LHCN-M2 (cell line): ENCODE data around the gene GALNT7. TPM values are rescaled to one million over a fixed set of nuclear protein-coding genes. Genes with fewer than 3 reads are reported as not detected.
"Not testable (repeated sequence)": the region's sequence is repeated elsewhere in the genome, so short reads cannot be mapped to it uniquely, and the experiment has no call there.

Source experiments
- DNase-seq: peaks from one replicate; pipeline ENCODE4 v3.0.0-alpha.2; 2012; ENCODE audit warnings: low read depth
- total RNA-seq: library from RNA; depleted of rRNA; stranded (reverse); fragments of >200 nt; gene quantifications from 2 replicates; pipeline ENCODE4 v1.2.3, GENCODE V29; 2014

GALNT7 gene
- total RNA-seq, 1 experiment from 2014 or later, result 119 TPM

DNA sequence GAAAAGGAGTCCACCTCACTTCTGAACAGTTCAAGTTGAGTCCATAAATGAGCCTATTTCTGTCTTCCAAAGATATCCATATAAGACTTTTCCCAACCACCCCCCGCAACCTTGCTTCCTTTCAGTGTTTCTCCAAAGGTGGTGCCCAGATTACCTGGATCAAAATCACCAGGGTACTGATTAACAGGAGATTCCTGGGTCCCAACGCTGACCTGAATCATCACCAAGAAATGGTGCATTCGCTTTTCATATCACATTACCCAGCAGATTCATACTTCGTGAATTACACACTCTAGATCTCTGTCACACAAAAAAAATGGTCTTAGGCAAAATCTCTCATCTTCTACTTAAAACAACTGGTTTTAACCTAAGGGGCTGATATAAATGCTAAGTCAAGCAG, 2.1 kb upstream of the GALNT7 start:
- no peak for DNase-seq

DNA sequence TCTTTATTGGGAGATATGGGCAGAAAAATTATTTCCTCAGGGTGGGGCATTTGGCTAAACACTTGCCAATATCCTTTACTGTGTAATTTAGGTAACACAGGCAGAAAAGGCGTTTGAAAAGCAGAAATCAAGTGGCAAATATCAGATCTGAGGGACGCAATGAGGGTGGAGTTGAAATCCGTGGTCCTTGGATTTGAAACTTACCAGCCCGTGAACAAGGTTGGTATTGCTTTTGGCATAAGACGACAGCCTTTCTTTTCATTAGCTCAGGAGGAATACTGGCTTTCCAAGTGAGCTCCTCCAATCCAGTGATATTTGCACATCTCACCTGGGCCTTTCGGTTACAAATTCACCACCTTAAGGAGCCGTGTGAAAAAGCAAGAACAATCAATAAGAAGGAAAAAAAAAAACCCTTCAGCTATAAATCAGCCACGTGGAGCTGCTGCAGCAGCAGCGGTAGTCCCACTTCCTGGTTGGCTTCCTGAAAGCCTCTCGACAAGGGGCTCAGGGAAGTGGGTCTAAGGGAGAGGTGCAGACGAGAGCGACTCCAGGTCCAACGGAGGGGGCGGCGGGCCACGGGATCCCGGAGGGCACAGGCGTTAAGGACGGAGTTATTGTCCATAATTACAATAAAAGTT, 734 bp upstream of the GALNT7 start:
- DNase-seq, result peak; percentile 50

DNA sequence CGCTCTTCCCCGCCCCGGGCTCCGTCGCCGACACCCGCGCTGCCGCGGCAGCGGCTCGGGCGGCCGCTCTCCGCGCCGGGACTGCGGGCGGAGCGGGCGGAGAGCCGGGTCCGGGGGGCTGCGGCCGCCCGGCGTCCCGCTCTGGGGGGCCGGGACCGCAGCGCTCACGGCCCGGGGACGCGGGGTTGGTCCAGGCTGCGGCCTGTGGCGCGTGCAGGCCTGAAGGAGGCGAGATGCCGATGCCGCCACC, 492 bp downstream of the GALNT7 start:
- DNase-seq, result no peak

DNA sequence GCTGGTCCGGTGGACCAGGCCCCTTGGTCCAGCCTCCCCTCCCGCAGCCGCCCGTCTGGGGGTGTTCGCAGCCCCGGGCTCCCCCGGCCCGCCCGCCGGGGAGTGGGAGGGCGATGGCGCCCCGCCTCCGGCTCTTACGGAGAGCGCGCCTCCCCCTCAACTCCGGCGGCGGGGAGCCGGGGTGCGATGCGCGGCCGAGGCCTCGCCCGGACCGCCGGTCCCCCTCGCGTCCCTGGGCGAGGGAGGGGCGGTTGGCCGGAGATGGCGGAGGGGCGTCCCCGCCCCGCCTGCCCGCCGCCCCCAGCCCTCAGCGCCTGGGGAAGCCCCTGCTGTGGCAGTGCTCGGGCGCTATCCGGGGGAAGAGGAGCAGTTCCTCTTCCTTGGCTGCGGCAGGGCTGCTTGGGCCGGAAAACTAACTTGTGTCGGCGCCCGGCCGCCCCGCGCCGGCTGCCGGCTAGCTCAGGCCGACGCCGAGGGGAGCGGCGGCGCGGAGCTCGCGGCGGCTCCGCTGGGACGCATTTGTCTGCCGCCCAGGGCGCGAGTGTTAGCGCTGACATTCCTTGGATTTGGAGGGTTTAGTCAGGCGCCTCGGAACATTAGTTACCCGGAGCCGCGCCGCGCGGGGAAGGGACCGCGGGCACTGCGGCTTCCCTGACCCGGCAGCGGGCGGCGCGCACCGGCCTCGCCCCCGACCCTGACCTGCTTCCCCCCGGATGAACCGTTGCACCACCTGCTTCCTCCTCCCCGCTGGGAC, 994 bp downstream of the GALNT7 start:
- peak; percentile 71 for DNase-seq

DNA sequence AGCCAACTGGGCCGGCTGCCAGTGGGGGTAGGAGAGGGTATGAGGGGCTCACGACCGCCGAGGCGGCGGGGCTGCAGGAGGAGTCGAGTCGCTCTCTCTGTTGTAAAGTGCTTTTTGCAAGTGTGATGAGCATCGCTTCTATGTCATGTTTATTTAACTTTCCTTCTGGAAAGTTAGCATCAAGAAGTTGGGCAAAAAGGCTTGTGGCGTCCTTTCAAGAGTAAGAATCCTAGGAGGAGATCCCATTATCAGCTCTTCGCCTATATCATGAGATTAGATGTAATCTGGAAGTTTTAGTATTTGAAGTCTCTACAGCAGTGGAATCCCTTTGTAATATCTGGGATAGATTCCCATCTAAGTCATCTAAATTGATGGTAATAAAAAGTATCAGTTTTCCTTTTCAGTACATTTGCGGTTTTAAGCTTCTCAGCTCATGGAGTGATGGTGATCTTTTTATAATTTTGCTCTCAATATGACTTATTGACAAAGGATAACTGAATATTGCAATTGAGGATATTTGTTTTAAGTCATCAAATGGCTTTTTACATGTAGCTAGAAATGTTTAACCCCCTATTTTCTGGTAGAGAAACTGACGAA, 1.7 kb downstream of the GALNT7 start:
- peak; percentile 58 for DNase-seq

DNA sequence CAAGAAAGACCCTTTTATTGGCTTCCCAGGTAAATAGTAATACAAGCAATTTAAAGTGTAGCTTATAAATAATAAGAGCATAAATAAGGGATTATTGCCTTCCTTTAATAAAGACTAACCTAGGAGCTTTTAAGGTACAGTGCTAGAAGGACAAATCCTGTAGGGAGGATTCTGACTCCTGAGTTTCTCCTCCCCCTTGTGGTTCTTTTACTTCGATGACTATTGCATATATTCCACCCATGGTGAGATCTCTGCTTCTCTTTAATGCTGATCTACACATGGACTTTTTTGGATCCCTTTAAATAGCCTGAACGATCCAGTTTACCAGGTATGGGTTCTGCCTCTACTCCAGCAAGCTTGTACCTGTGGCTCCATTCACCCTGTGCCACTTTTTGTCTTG, 2.5 kb downstream of the GALNT7 start:
- peak; percentile 55 for DNase-seq

DNA sequence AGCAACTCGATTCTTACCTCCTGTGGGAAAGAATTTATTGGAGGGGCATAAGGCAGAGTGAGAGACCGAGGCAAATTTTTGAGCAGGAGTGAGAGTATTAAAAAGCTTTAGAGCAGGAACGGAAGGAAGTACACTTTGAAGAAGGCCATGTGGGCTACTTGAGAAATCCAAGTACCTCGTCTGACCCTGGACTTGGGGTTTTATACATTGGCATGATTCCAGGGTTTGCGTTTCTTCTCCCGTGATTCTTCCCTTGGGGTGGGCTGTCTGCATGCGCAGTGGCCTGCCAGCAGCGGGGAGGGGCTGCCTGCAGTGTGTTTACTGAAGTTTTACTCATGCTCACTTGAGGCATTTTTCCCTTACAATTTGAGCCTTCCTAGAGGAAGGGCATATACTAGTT, 3.4 kb downstream of the GALNT7 start:
- no peak for DNase-seq

DNA sequence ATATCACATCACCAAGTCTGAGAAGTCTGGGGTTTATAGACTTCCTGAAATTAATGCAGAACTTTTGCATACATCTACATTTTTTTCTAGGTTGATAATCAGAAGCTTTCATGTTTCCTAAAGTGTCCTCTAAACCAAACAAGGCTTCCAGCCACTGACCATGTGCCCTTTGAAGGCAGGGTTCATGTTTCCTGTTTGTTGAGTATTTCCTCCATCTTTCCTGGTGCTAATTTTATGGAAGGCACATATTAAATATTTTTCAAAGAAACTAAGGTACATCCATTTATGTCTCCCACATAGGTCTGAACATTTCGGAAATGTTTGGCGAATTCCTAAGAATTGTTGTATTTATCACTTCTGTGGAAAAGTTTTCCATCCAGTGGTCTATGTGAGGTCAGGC, 5.6 kb downstream of the GALNT7 start:
- DNase-seq, result no peak

DNA sequence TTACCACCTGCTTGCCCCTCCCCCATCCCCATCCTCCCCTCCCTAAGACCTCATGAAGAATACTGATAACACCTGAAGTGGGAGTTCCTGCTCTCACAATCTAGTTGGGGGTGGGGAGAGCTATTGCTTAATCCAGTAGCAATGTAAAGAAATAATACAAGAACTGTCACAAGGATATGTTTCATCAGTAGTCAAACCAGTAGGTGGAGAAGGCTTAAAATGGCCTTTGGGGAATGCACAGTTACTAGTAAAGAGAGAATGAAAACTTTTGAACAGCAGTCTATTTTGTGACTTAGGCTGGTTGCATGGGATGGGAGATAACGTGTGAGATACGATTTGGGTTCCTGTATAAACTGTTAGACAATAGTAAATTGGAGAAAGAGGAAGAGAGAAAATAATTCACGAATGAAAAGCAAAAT, 6.0 kb downstream of the GALNT7 start:
- no peak for DNase-seq

DNA sequence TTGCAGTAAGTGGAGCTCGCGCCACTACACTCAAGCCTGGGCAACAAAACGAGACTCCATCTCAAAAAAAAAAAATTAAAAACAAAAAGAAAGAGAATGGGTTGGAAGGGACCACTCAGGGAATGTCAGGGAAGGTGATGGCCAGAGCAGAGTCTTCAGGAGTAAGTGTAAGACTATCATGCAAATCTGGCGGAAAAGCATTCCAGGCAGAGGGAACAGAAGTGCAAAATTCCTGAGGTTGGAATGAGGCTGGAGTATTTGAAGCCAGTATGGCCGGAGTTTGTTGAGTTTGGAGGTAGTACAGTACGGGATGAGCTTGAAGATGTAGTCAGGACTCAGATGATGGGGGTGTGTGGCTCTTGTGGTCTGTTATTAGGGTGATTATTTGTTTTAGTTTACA, 7.4 kb downstream of the GALNT7 start:
- DNase-seq, result no peak

DNA sequence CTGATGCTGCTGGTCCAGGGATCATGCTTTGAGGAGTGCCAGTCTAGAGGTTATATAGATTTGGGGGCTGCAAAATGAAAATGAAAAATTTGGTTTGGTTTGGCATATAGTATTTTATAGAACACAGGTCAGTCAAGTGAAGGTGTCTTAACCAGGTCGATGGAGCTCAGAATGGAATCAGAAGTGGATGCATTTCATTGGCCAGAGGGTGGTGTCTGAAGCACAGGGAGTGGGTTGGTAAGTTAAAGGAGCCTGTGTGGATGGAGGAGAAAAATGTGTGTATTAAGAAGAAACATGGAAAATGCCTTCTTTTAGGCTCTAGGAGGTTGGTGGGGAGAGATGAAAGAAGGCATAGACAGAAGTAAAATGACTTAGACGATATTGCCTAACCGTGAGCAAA, 8.6 kb downstream of the GALNT7 start:
- DNase-seq, result peak; percentile 19

DNA sequence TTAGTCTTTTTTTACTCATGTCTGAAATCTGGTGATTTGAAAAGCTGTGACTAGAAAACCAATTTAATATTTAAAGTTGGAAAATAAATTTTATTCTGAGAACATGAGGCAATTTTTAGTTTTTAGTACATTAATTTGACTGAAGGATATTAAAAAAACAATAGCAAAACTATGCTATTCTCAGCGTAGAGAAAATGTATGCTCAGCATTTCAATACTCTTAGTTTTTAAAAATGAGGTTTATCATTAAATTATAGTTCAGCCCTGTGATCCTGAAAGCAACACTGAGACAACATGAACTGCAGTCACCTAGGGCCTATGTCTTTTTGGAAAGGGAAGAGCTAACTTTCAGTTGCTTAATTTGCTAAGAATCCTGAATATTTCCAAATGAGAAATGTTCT, 9.5 kb downstream of the GALNT7 start:
- DNase-seq, result no peak

DNA sequence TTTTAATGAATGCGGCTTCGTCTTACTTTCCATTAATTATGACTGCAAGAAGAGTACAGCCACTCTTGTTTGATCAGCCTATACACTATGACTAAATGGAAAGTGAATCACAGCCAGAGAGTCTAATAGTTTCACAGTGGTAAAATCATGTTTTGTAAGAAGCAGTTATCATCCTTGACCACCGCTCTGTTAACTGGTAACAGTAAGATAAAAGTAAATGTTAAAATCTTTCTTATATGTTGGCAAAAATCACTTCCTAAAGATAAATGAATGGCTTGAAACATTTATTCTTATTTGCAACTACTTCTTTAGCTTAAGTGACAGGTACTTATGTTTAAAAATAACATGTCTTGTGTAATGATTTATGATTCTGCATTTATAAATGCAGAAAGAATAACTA, 13.2 kb downstream of the GALNT7 start:
- DNase-seq, result peak; percentile 82

DNA sequence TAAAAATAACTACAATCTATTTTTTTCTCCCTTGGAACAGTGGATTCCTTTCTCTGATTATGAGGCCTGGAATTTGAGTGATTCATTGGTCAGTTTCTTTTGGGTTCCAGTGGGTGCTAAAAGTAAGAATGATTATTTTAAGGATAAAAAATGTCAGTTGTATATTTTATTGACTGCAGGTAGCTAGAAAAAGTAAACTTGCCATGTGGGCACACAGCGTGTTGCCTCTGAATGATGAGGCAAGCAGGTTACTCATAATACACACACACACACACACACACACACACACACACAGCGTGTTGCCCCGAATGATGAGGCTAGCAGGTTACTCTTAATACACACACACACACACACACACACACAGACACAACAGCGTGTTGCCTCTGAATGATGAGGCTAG, 13.8 kb downstream of the GALNT7 start:
- peak; percentile 85 for DNase-seq

DNA sequence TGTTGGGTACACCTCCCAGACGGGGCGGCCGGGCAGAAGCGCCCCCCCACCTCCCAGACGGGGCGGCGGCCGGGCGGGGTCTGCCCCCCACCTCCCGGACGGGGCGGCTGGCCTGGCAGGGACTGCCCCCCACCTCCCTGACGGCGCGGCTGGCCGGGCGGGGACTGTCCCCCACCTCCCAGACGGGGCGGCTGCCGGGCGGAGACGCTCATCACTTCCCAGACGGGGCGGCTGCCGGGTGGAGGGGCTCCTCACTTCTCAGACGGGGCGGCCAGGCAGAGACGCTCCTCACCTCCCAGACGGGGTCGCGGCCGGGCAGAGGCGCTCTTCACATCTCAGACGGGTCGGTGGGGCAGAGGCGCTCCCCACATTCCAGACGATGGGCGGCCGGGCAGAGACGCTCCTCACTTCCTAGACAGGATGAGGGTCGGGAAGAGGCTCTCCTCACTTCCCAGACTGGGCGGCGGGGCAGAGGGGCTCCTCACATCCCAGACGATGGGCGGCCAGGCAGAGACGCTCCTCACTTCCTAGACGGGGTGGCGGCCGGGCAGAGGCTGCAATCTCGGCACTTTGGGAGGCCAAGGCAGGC, 15.1 kb downstream of the GALNT7 start:
- DNase-seq, result not testable (repeated sequence)

DNA sequence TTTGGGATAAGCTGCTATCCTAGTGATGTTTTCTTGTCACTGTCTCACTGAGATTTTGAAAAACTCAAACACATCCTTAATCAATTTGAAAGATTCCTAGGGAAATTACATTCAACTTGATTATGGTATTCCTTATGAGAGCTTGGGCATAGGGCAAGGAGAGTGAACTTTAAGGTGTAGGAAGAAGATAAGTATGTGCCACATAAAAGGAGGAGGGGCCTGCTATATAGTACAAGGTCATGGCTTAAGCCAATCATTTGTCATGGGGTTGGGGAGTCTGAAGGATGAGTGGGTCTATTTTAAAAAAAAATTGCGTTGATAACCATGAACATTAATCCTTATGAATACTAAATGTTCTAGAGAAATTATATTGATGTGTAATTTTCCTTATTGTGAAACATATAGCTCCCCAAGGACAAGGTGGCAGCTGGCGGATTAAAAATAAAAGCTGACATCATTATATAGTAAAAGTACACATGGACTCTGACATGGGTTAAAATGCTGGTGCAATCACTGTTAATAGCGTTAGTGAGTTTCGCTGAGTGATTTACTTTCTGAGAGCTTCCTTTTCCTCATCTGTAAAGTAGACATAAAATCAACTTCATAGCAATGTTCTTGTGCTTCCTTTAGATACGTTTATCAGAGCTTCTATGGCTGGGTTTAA, 17.4 kb downstream of the GALNT7 start:
- DNase-seq, result peak; percentile 42

DNA sequence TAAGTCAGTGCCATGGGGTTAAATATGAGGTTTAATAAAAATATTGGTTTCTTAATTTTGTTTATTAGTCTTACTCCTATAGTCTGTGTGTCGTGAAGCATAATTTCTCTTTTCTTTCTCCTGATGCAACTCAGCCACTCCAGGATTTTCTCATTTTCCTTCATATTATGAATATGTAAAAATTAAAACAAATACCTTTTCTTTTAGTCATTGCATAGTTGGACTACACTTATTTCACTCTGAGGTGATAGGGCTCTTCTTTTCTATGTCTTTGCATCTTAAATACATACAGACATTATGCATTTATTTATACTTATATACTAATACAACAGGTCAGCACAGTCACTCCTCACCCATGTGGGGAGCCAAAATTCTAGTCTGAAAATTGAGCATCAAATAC, 19.1 kb downstream of the GALNT7 start:
- no peak for DNase-seq

DNA sequence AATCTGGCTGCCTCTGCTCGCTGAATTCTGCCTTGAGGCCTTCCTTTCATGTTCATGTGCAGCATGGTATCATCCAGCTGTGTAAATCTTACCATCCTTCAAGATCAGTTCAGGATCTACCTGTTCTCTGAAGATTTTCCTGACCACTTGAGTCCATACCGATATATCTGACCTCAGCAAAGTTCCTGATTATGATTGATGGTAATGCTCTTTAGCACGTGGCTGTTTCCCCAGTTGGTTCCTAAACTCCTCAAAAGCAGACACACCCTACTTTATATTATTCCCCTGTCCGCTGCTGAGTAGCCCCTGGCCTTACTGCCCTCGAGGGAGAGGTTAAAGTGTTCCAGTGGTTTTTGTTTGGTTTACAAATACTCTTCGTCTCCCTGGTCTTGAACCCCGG, 20.0 kb downstream of the GALNT7 start:
- DNase-seq, result no peak

DNA sequence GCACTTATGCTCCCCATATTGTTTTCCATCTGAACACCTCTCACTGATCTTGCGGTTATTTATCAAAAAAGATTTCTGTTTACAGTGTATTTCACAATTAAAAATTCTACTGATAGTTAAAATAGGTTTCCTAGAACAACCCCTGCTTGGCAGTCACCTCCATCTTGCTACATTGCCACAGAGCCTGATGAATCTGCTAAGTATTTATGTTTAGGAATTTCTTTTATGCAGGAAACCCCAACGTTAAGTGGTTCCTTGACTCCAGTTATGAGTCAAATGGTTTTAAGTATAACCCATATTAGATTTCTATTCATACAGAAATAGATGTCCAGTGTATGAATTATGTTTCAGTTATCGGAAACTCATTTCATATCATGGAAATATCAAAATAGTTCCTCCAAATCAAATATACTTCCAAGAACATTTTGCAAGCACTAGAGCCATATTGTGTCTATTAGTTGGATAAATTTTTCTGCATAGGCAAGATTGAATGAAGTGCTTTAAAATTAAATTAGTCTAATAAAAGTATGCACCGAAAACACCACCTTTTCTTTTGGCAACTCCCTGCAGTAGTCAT, 20.6 kb downstream of the GALNT7 start:
- DNase-seq, result peak; percentile 73

DNA sequence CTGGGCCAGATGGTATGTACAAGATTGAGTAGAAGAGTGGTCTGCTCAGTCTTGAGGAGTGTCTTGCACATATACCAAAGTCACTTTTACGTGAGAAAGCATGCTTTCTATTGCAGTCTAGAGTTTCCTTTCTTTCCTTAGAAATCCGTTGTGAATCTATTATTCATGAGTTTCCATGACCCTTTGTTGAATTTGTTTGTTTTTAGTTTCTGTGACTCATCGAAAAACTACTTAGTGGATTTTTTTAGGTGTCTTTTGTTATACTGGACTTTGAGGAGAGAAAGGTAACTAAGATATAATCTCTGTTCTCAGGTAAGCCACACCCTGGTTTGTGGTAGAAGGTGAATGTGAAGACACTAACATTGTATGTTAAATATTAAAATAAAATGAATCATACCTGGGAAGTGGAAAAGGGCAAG, 23.0 kb downstream of the GALNT7 start:
- peak; percentile 77 for DNase-seq

DNA sequence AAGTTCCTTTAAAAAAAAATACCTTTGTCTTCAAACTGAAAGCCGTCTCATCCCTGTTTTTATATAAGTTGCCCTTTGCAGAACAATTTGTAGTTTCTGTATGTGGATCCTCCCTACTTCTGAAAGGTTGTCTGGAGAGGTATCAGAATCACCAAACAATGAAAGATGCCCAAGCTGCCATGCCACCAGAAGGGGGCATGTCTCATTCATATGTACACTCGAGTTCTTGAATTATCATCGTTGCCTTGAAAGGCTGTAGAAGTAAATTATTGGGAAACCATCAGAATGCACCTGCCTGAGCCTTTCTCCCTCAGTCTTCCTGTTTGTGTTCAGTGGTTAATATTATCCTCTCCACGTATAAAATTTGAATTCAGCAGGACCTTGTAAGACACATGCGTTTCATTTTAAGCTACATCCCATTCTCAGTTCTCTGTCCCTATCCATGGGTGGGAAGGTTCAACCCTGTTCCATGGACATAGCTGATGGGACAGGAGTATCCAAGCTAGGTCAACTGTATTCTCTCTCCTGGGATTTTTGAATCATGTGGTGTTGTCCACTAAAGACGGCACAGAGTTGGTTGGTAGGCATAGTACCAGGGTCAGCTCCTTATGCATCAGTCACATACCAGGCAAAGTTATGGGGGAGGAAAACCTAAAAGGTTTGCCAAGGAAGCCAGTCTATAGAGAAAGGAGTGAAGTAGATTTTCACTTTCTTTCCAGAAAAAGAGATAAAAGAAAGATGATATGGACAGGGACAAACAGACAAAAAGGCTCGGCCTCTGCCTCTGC, 24.0 kb downstream of the GALNT7 start:
- DNase-seq, result peak; percentile 51
